ENCODE measurements around the gene PLXNA2. TPM values are rescaled to one million over a fixed set of nuclear protein-coding genes. Genes with fewer than 3 reads are reported as not detected.
A peak's percentile ranks its signal among the peaks of the same experiment; 100 is the strongest.

PLXNA2 gene
- total and polyA plus RNA-seq, 2 of the 4 experiments (the other 2 are of a cell fraction), result 0.72 to 1.1 TPM

GRCh38 chr1:208184966-208185654, 59.1 kb downstream of the PLXNA2 start:
- intact Hi-C loops (cut with micrococcal nuclease) (no loop called here), in situ Hi-C loops (cut with MboI; ENCODE audit: low sequenced_read_pairs) (no loop called here), dilution Hi-C loops (cut with HindIII; ENCODE audit: low sequenced_read_pairs, unreplicated experiment) (no loop called here)
- Histone ChIP-seq H3K4me3 (ENCODE audit: insufficient read depth, low read depth, low read length) (no peak overlapping the region), H2BK20ac (ENCODE audit: low read depth, low read length) (0 out of 2 replicates have a peak overlapping the region, but pooled peaks have one; percentile 34), H3K18ac (ENCODE audit: low read depth, low read length) (no peak overlapping the region), H4K8ac (ENCODE audit: low read depth in 2 of 2, low read length in 2 of 2) (peak overlapping the region in 1 of 2 experiments; percentile 19; a peak in 1 of 4 replicates), H3K56ac (ENCODE audit: extremely low read depth, insufficient read depth, low read length) (no peak overlapping the region), H3K9me1 (ENCODE audit: insufficient read depth, low read length) (peaks cover 9% of the 10 kb centered on the region), H2AK9ac (replicated peaks; ENCODE audit: low read depth, low read length, poor library complexity) (peak overlapping the region; percentile 5), H3K4me2 (ENCODE audit: low read depth, low read length) (no peak overlapping the region), H4K20me1 (ENCODE audit: insufficient read depth, low read length) (no peaks in the 10 kb centered on the region), H3K23ac (ENCODE audit: low read depth, low read length) (no peak overlapping the region), H3K14ac (replicated peaks; ENCODE audit: low read depth, low read length) (no peak overlapping the region; the same call in 1 of the 2 replicates), H3K27me3 (ENCODE audit: control insufficient read depth, insufficient read depth, low read length) (no peaks in the 10 kb centered on the region), H2BK5ac (ENCODE audit: low read depth, low read length, poor library complexity, severe bottlenecking) (no peak overlapping the region), H3K9me3 (ENCODE audit: control insufficient read depth, insufficient read depth, low read length) (no peaks in the 10 kb centered on the region), H2AK5ac (ENCODE audit: low read depth, low read length) (peak overlapping the region; percentile 17; the same call in 1 of the 2 replicates), H4K5ac (ENCODE audit: low read depth, low read length) (no peak overlapping the region), H2BK15ac (ENCODE audit: low read depth, low read length) (no peak overlapping the region), H4K91ac (ENCODE audit: insufficient read depth, low read depth, low read length) (no peak overlapping the region), H3K79me1 (ENCODE audit: low read depth in 1 of 2, low read length in 2 of 2) (peaks cover 0 to 4% of the 10 kb centered on the region in 2 experiments; a peak in 1 of 4 replicates), H2AFZ (replicated peaks; ENCODE audit: low read length, poor library complexity) (peak overlapping the region; percentile 65), H3K4me1 (ENCODE audit: control insufficient read depth, insufficient read depth, low read length) (peaks cover 11% of the 10 kb centered on the region), H3K36me3 (ENCODE audit: control insufficient read depth, insufficient read depth, low read length) (no peaks in the 10 kb centered on the region), H3K9ac (ENCODE audit: low read depth, low read length) (no peak overlapping the region), H3K4ac (ENCODE audit: low read depth, low read length) (peak overlapping the region; percentile 41; the same call in 1 of the 2 replicates), H2BK120ac (ENCODE audit: low read depth, low read length) (0 out of 2 replicates have a peak overlapping the region, but pooled peaks have one; percentile 33), H3K27ac (ENCODE audit: insufficient read depth, low read length) (no peak overlapping the region)
- no CpG with 5 or more reads among the region's 5 CpGs for WGBS, 2 experiments (ENCODE audit: extremely low coverage in 2 of 2, insufficient read length in 1 of 2)
- CTCF ChIA-PET, result no interaction called here
- no TSS peak for BruUV-seq (replicated peaks)
- peak; percentile 64 for DNase-seq
- POLR2A ChIA-PET (ENCODE audit: unreplicated experiment), result no interaction called here
- ATAC-seq (ENCODE audit: low read depth), result peak; percentile 15; the same call in 1 of the 2 replicates
- TF ChIP-seq RFX5 (IDR thresholded peaks at IDR 0.05; ENCODE audit: low read depth, low read length) (no peak), MAFK (IDR thresholded peaks at IDR 0.05; ENCODE audit: low read depth, low read length) (peak; percentile 90), NFE2L2 (IDR thresholded peaks at IDR 0.05; ENCODE audit: low read depth, low read length) (0 out of 2 replicates have a peak, but pooled peaks have one; percentile 20)
